GM19043 (cell line): Measurements from ENCODE around the gene PAAF1.

Experiments
- ATAC-seq: cut with Tn5 transposase; IDR thresholded peaks from one replicate; pipeline ENCODE4 v1.9.1; 2021; ENCODE audit warnings: low read depth; ENCODE audit not compliant: unreplicated experiment

The PAAF1 gene

GRCh38 chr11:73876424-73877310, at the start of gene PAAF1, which contains the start of gene COA4:
PAAF1 (plus strand) TSS chr11:73876999; CDS start chr11:73877022, 23 bp downstream.
COA4 (minus strand) TSS chr11:73876846; CDS start chr11:73873378, 3,468 bp downstream.
- ATAC-seq: peak; percentile 96

DNA sequence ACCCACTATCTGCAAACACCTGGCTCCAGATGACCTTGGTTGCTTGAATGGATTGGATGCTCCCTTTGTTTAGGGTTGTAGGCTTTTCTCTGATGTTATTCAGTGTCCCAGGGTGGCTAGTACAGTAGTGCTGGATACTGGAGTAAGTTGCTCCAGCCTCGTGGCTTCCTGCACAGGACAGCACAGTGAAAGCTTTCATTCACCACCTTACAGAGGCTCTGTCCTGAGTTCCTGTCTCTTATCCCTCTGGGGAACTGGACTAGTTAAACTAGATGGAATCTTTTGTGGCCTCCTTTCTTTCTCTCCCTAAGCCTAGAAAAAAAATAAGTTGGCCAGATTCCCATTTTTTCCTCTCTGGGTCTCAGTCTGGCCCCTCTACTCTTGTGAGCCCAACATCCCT, 46.5 kb upstream of the PAAF1 start:
- no peak for ATAC-seq

GRCh38 chr11:73833067-73833466, 43.7 kb upstream of the PAAF1 start:
- no peak for ATAC-seq

DNA sequence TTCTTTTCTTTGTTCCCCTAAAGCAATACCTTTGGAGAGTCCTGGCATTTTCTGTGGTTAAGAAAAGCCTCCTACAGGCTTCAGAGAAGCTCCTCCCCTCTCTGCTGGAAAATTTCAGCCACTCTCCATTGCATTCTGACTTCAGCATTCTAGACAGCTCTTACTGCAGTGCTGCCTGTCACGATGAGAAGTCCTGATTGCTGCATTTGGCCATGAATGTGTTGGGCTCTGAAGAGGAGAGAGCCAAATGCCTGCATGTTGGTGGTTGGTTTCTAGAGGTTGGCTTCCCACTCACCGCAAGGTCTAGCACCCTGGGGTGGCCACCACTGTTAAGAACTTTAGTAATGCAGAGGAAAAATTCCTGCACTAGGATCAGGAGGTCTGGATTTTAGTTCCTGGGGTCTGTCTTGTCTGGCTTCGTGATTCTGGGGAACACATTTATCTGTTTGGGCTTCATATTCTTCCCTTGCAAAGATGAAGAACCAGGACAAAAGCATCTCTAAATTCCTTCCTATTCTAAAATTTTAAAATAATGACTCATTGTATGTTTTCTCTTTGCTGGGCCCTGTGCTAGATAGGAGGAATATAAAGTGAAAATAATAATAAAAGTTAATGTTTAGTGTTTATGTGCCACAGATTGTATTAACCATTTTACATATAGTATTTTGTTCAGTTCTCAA, 38.2 kb upstream of the PAAF1 start:
- no peak for ATAC-seq

DNA sequence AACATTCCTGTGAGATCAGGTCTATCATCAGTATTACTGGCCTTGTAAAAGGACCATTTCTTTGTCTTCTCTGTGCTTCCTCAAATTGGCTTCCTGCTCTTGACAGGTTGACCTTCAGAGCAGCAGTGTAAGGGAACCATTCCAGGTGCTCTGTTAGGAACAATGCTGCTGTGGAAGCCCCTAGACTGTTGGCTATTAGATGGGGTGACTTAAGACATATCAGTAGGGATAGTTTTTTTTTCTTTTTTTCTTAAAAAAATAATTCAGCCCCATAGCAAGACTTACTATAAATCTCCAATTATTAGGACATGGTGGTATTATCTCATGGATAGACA, 37.7 kb upstream of the PAAF1 start:
- ATAC-seq: no peak

DNA sequence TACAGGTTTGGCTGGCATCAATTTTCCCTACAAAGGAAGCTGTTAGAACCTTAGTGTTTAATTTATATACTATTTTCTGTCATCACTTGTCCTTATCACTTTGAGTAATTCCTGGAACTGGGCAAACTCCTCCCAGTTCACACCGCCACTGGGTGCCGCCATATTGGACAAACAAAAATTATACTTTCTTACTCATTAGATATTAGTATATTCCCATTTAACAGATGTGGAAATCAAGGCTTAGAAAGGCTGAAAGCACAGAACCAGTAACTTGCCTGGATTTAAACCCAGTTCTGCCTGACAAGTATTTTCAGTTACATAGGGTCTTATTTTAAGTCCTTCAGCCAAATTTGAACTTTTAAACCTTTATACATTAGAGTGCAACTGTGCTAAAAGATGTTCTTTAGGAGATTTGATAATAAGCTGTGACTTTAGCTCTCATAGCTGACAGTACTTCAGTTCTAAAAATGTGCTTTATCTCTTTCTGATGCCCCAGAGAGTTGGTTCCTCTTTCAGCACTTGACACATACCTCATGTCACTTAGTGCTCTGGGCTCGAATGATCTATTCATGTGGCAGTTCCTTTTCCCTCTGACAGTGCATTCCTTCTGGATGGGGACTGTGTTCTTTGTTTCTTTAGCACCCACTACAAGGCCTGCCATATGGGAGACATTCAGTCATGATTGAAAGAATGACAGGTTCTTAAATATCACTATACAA, 25.6 kb upstream of the PAAF1 start:
- ATAC-seq: no peak

DNA sequence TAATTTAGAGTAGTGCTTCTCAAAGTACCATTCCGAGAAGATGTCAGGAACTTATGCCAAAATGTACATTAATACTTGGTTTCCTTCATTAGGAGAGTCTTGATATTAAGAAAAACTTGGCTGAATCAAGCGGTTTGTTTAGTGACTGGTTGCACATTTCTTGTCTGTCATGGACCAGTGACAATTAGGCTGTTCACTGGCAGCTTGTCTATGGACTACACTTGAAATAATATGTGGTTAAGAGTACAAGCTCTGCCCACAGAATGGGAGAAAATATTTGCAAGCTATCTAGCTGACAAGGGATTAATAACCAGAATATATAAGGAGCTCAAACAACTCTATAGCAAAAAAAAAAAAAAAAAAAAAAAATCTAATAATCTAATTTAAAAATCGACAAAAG, 24.8 kb upstream of the PAAF1 start:
- no peak for ATAC-seq

- no peak for ATAC-seq
Observed at GRCh38 chr11:73854680-73855079, 22.1 kb upstream of the PAAF1 start.

GRCh38 chr11:73856031-73856567, 20.7 kb upstream of the PAAF1 start:
- ATAC-seq: no peak

DNA sequence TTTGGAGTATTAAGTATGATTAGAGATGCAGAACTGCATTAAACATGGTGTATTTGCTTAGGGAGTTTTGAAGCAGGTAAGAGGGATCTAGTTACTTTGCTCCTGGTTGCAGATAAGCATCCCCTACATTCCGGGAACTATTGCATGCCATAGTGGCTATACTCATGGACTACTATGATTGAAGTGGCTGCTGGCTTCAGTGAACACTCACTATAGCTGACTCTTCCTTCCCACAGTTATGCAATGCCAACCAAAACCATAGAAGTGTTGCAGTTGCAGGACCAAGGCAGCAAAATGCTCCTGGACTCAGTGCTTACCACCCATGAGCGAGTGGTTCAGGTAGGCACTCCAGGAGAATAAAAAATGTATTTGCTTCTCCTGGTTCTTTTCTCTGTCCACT, 17.1 kb upstream of the PAAF1 start:
- no peak for ATAC-seq

DNA sequence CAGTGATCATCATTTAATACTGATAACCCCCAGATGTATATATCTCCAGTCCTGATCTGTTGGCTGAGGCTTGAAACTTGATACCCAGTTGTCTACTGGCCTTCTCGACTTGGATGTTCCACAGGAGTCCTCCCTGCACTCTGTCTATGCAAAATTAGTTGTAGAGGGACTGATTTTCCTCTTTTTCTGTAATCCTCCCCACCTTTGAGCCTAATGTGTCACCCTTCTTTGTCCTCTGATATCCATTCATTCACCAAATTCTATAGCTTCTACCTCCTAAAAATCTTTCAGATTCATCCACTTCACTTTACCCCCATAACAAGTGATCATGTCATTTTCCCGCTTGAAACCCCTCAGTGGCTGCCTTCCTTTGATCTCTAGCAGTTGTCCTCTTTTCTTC, 16.6 kb upstream of the PAAF1 start:
- ATAC-seq: no peak

- ATAC-seq: no peak
Observed at GRCh38 chr11:73862986-73863385, 13.8 kb upstream of the PAAF1 start.

GRCh38 chr11:73866095-73866579, 10.7 kb upstream of the PAAF1 start:
- ATAC-seq: no peak

DNA sequence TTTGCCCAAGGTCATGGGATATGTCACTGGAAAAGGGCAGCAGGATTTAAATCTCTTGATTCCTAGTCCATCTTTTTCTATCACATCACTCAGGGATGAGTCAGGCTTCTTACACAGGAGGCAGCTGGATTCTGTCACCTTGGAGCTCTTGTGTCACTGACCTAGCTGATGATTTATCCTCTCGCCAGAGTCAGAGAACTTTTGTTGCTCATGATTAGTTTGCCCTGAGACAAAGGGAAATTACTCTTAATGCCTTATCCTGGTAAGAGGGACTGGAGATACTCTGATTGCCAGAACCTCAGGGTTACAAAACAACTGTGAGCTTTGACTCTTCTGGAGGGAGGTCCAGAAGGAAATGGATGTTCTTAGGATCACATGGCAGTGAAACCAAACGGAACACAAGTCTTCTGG, 10.2 kb upstream of the PAAF1 start:
- no peak for ATAC-seq

DNA sequence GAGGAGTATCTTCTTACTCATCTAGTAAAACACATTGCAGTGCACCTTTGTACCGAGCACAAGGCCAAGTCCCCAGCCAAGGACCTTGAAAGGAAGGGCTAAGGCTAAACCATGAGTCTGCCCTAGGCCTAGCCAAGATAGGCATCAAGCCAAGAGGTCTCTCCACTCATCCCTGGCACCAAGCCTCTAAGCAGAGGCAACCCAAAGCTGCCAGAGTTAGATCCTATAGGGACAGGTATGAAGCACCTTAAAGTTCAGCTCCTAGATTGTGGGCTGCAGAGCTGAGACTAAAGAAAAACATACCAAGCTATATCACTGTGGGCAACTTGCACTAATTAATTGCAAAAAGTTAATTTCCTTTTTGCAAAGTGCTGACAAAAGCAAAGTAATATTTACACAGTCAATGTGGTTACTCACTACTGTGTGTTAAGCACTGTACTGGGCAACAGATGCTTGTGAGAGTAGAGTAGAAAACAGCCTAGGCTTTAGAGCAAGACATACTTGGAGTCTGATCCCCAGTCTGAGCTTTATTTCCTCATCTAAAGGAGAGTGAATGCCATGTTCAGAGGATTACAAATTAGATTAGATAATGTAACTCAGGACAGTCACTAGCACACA, 7.4 kb upstream of the PAAF1 start:
- ATAC-seq: no peak

DNA sequence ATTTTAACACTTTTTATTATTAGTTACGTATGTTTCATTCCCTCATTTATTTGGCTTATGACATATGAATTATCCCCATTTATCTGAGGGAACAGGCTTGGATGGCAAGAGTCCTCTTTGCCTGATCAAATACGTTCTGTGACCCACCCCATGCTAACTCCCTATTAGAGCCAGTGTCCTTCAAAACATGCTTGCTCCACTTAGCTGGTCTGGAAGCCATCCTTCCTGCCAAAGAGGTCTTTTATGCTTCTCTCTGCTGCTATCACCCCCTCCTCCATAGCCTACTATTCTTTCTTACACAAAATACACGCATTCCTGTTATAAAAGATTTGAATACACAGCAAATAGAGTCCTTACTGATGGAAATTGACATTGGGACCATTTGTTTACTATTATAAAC, 6.5 kb upstream of the PAAF1 start:
- no peak for ATAC-seq

DNA sequence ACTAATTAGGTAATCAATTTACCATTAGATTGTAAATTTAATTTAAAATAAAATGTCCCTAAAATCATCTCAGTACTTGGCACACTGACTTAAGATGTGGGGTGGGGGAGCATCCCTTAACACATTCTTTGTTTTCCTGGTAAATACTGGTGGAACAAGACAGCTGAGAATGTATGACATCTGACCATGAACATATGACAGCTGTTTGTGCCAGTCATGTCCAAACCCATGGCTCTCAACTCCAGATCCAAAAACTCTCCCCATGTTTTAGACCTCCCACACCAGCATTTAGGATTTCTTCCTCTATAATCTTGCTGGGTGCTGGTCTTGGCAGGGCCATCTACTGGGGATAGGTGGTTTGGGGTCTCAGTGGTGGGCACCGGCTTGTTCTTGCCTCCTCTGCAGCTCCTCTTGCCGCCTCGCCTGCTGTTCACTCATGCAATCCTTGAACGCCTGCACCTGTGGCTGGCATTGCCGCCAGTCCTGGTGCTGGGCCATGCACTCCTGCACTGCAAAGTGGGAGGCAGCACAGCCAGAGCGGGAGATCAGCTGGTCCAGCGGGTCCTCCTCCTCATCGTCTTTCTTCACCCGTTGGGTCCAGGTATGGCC, 3.9 kb upstream of the PAAF1 start:
- ATAC-seq: no peak

GRCh38 chr11:73875380-73875779, 1.4 kb upstream of the PAAF1 start:
- ATAC-seq: no peak

DNA sequence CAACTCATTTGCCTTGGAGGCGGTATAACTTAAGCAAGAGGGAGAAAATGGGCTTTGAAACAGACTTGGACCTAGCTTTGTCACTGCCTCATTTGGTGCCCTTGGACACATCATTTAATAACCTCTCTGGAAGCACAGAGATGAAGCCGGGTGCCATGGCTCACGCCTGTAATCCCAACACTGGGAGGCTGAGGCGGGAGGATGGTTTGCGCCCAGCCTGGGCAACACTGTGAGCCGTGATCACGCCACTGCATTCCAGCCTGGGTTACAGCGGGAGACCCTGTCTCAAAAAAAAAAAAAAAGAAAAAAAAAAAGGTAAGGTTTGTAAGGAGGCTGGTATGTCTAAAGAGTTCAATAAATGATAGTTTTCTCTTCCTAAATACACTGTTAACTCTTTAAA, 959 bp upstream of the PAAF1 start:
- ATAC-seq: no peak

DNA sequence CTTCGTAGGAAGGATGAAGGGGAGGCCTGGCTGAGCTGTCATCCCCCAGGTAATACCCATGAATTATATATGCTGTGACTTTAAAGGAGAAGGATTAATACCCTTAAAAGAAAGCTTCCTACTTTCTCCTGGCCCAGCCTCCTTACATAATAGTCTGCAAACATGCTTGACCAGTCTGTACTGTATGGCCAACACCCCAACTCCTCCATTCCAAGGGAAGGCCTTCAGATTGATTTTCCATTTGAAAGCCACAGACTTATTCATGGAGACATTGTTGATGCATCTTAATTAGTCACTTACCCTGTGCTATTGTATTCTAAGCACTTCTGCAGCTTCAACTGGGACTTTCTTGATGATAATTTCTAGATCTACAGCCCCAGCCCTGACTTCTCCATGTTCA, 2.0 kb downstream of the PAAF1 start:
- no peak for ATAC-seq
